H1 (cell line): ENCODE results near the gene RPS6KL1.

Experiments
- MAX ChIP-seq: IDR thresholded peaks from 2 replicates; pipeline ENCODE4 v1.6.1; 2012; ENCODE audit warnings: inconsistent platforms
- TAF1 ChIP-seq: IDR thresholded peaks from 2 replicates; pipeline ENCODE4 v1.6.1; 2011; ENCODE audit warnings: mild to moderate bottlenecking, low read depth, low read length

GRCh38 chr14:74860899-74861733 lies 61.9 kb downstream of the RPS6KL1 start:
- TF ChIP-seq TAF1 (no peak), MAX (no peak)
